Fibroblast of villous mesenchyme (primary cell): ENCODE measurements around the gene PDE4A. TPM values are rescaled to one million over a fixed set of nuclear protein-coding genes. Genes with fewer than 3 reads are reported as not detected.
A peak's percentile ranks its signal among the peaks of the same experiment; 100 is the strongest.
"Not testable (repeated sequence)": the region's sequence is repeated elsewhere in the genome, so short reads cannot be mapped to it uniquely, and the experiment has no call there.

Experiments
- DNase-seq: peaks from one replicate; pipeline ENCODE4 v3.0.0-alpha.2; 2010; ENCODE audit warnings: low read depth
- H3K4me3 ChIP-seq: 2 replicates; pipeline ENCODE4 v1.5.1; 2011; ENCODE audit warnings: low read depth, mild to moderate bottlenecking, low read length
- total RNA-seq: library from RNA; depleted of rRNA; stranded (reverse); fragments of >200 nt; gene quantifications from 2 replicates; pipeline ENCODE4 v1.2.3, GENCODE V29; 2012
- TF ChIP-seq, protein P1 (sequence below): IDR thresholded peaks from 2 replicates; pipeline ENCODE4 v1.5.1; 2012; ENCODE audit warnings: low read depth, mild to moderate bottlenecking, low read length; ENCODE audit not compliant: insufficient read depth

Gene PDE4A
- total RNA-seq, result 3.9 and 4.8 TPM in 2 replicates

DNA sequence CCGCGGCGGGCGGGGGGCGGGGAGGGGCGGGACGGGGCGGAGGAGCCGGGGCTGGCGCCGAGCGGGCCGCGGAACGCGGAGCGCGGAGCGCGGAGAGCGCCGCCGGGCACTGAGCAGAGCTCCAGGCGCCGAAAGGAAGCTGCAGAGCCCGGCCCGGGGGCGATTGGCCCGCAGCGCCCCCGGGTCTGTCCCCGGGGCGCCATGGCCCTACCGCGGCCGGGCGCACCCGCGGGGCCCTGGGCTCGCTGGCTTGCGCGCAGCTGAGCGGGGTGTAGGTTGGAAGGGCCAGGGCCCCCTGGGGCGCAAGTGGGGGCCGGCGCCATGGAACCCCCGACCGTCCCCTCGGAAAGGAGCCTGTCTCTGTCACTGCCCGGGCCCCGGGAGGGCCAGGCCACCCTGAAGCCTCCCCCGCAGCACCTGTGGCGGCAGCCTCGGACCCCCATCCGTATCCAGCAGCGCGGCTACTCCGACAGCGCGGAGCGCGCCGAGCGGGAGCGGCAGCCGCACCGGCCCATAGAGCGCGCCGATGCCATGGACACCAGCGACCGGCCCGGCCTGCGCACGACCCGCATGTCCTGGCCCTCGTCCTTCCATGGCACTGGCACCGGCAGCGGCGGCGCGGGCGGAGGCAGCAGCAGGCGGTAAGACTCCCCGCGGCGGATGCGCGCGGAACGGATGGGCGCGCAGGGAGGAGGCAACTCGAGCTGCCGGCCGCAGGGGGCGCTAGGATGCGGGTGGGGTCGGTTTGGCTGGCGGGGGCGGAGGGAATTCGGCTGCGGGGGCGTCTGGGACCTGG, at the start of gene PDE4A:
Gene PDE4A (plus strand): TSS at position 95 of the 796 bp plus-strand sequence. CDS start 227 bp downstream, at position 322.
- DNase-seq, result peak; percentile 40
- TF ChIP-seq, protein P1, sequence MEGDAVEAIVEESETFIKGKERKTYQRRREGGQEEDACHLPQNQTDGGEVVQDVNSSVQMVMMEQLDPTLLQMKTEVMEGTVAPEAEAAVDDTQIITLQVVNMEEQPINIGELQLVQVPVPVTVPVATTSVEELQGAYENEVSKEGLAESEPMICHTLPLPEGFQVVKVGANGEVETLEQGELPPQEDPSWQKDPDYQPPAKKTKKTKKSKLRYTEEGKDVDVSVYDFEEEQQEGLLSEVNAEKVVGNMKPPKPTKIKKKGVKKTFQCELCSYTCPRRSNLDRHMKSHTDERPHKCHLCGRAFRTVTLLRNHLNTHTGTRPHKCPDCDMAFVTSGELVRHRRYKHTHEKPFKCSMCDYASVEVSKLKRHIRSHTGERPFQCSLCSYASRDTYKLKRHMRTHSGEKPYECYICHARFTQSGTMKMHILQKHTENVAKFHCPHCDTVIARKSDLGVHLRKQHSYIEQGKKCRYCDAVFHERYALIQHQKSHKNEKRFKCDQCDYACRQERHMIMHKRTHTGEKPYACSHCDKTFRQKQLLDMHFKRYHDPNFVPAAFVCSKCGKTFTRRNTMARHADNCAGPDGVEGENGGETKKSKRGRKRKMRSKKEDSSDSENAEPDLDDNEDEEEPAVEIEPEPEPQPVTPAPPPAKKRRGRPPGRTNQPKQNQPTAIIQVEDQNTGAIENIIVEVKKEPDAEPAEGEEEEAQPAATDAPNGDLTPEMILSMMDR, result peak; percentile 38
- peak within 1 kb of the TSS; percentile 49 for H3K4me3 ChIP-seq

DNA sequence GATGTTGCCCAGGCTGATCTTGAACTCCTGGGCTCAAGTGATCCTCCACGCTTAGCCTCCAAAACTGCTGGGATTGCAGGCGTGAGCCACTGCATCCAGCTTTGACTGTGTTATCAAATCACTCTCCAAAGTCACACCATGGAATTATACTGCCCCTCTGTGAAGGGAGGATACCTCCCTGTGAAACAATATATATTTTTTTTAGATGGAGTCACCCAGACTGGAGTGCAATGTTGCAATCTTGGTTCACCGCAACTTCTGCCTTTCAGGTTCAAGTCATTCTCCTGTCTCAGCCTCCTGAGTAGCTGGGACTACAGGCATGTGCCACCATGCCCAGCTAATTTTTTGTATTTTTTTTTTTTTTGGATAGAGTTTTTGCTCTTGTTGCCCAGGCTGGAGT, 47.6 kb upstream of the PDE4A start:
- TF ChIP-seq, protein P1, result no peak
- H3K4me3 ChIP-seq, result no peak overlapping the region
- no peak for DNase-seq

DNA sequence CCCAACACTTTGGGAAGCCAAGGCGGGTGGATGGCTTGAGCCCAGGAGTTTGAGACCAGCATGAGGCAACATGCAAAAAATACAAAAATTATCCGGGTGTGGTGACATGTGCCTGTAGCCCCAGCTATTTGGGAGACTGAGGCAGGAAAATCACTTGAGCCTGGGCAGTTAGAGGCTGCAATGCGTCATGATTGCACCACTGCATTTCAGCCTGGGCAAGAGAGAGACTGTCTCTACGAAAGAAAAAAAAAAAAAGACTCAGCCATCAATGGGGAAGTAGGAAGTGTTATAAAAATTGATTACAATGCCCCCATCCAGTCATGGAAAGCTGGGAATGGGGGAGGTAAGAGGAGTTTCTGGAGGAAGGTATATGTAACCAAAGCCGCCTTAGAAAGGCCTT, 45.4 kb upstream of the PDE4A start:
- H3K4me3 ChIP-seq, result no peak overlapping the region
- TF ChIP-seq, protein P1, result no peak
- no peak for DNase-seq

DNA sequence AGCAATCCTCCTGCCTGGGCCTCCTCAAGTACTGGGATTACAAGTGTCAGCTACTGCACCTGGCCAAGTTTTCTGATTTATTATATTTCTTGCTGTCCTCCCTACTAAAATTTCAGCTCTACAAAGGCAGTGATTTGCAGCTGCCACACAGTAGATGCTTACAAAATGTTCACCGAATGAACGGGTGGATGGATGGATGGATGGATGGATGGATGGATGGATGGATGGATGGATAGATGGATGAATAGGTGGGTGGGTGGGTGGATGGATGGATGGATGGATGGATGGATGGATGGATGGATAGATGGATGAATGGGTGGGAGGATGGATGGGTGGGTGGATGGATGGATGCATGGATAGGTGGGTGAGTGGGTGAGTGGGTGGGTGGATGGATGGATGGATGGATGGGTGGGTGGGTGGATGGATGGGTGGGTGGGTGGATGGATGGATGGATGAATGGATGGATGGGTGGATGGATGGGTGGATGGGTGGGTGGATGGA, 43.1 kb upstream of the PDE4A start:
- H3K4me3 ChIP-seq, DNase-seq: not testable (repeated sequence)

DNA sequence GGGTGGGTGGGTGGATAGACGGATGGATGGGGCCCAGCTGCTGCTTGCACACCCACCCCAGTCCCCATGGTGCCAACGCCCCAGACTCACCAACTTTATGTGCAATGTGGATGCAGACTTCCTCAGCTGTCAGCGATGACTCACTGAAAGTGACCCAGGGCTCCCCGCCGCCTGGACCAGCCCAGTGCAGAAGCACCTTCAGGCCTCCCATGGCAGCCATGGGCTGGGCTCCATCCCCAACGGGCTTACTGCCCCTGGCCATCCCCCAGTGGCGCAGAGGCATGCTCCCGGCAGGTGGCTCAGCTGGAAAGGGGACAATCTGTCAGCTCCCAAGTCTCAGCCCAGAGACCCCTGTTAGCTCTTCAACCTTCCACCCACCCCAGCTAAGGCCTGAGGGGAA, 42.2 kb upstream of the PDE4A start:
- H3K4me3 ChIP-seq, result no peak overlapping the region
- DNase-seq, result no peak
- TF ChIP-seq, protein P1, result no peak

DNA sequence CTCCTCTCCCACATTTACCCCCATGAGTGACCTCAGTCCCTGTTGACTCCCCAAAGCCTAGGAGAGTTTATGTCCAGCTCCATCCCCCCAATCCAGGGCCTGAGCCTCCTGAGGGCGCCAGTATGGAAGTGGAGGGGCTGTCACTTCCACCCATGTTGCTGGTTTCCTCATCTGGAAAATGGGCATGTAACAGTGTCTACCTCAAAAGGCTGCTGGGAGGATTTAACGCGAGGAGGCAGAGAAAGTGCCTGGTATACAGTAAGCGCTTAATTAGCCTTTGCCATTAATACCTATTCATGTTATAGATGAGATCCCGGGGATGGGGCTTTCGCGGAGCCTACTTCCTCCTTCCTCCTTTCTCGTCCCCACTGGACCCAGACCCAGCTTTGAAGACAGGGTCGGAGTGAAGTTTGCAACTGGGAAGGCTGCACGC, 40.4 kb upstream of the PDE4A start:
- no peak for DNase-seq
- peak overlapping the region; percentile 88 for H3K4me3 ChIP-seq
- TF ChIP-seq, protein P1, result no peak

DNA sequence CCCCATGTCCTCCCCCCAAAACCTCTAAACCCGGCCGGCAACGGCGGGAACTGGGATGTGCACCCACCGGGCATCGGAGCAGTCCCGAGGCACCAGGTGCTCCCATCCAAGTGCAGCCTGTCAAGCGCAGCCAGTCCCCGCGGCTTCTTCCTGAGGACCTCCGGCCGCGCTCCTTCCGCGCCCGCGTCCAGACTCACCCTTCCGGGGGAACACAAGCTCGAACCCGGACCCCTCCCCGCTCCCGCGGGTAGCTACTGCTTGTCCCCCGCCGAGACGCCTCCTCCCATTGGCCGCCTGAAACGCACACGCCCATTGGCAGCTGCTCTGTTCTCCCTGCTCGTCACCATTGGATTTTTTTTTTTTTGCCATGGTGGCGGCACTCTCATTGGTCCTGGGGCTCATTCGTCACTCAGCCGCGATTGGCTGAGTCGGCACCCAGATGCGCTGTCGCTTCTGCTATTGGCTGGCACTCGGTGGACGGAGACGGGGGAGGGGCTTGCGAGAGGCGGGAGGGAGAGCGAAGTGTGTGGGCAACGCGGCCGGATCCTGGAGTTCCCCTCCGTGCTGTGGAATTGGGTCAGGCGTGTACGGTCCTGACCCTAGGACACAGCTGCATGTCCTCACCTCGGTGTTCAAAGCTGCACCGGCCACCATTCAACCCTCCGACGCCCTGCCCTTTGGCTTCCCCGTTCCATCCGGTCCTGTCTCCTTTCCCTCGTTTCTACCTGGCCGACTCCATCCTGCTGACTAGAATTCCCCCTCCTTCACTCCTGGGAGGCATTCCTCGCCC, 39.8 kb upstream of the PDE4A start, which contains the start of gene TYK2:
Gene TYK2 (minus strand): TSS at position 260 of the 790 bp plus-strand sequence. CDS start 2,166 bp downstream, outside the sequence.
- peak within 1 kb of the TSS; percentile 88 for H3K4me3 ChIP-seq
- DNase-seq, result peak; percentile 99
- TF ChIP-seq, protein P1, result no peak

DNA sequence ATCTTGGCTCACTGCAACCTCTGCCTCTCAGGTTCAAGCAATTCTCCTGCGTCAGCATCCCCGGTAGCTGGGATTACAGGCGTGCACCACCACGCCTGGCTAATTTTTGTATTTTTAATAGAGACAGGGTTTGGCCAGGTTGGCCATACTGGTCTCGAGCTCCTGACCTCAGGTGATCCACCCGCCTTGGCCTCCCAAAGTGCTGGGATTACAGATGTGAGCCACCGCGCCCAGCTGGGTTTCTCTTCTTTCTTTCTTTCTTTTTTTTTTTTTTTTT, 37.2 kb upstream of the PDE4A start:
- DNase-seq, H3K4me3 ChIP-seq: not testable (repeated sequence)
